Keratinocyte (primary cell): ENCODE data around the gene STXBP3. TPM values are rescaled to one million over a fixed set of nuclear protein-coding genes. Genes with fewer than 3 reads are reported as not detected.

Source experiments
- DNase-seq: peaks from one replicate; pipeline ENCODE4 v3.0.0-alpha.2; 2011; ENCODE audit warnings: low read depth, missing footprints, low spot score
- FAIRE-seq: peaks from 2 replicates; lab custom pipeline; 2011; peaks lifted over from hg19 to GRCh38; lab: Jason Lieb, UNC
- H2AFZ ChIP-seq: 2 replicates; pipeline ENCODE4 v1.6.0; 2012; ENCODE audit warnings: low read length, control low read depth, inconsistent platforms; ENCODE audit not compliant: control insufficient read depth
- H3K27ac ChIP-seq: 2 replicates; pipeline ENCODE4 v1.5.1; 2011; ENCODE audit warnings: low read length; ENCODE audit not compliant: control insufficient read depth, insufficient read depth
- H3K27me3 ChIP-seq: 3 replicates; pipeline ENCODE4 v1.6.0; 2011; ENCODE audit warnings: low read length; ENCODE audit not compliant: control insufficient read depth, insufficient read depth; ENCODE audit errors: extremely low read depth
- H3K36me3 ChIP-seq, 2 experiments: 2 replicates in 1 of 2; 3 replicates in 1 of 2; pipeline ENCODE4 v1.5.1; 2011; ENCODE audit warnings: low read length in 2 of 2, mild to moderate bottlenecking in 1 of 2; ENCODE audit not compliant: control insufficient read depth in 2 of 2, insufficient read depth in 2 of 2; ENCODE audit errors: extremely low read depth in 1 of 2
- H3K4me1 ChIP-seq: 3 replicates; pipeline ENCODE4 v1.5.1; 2011; ENCODE audit warnings: low read length; ENCODE audit not compliant: control insufficient read depth, insufficient read depth; ENCODE audit errors: extremely low read depth
- H3K4me2 ChIP-seq: 3 replicates; pipeline ENCODE4 v1.6.0; 2011; ENCODE audit warnings: low read depth, low read length; ENCODE audit not compliant: control insufficient read depth, insufficient read depth; ENCODE audit errors: extremely low read depth
- H3K4me3 ChIP-seq, 3 experiments: fragments of 200-600 bp in 1 of 3; sonication (generic) in 1 of 3; 2 replicates in 2 of 3; 3 replicates in 1 of 3; pipeline ENCODE4 v1.5.1; 2011 to 2016; ENCODE audit warnings: low read length in 3 of 3, mild to moderate bottlenecking in 3 of 3, control low read depth in 2 of 3, inconsistent platforms in 1 of 3, low read depth in 1 of 3, mixed read lengths in 1 of 3, mixed run types in 1 of 3, moderate library complexity in 1 of 3; ENCODE audit not compliant: control insufficient read depth in 2 of 3, insufficient read depth in 2 of 3; ENCODE audit errors: extremely low read depth in 1 of 3
- H3K79me2 ChIP-seq: 2 replicates; pipeline ENCODE4 v1.6.0; 2012; ENCODE audit warnings: low read length; ENCODE audit not compliant: control insufficient read depth, insufficient read depth
- H3K9ac ChIP-seq: 3 replicates; pipeline ENCODE4 v1.6.0; 2011; ENCODE audit warnings: low read length; ENCODE audit not compliant: control insufficient read depth, insufficient read depth; ENCODE audit errors: extremely low read depth
- H3K9me1 ChIP-seq: 3 replicates; pipeline ENCODE4 v1.6.0; 2011; ENCODE audit warnings: low read length; ENCODE audit not compliant: control insufficient read depth, insufficient read depth; ENCODE audit errors: extremely low read depth
- H3K9me3 ChIP-seq: 2 replicates; pipeline ENCODE4 v1.5.1; 2012; ENCODE audit warnings: low read depth, low read length; ENCODE audit not compliant: control insufficient read depth
- H4K20me1 ChIP-seq: 3 replicates; pipeline ENCODE4 v1.6.0; 2011; ENCODE audit warnings: low read length; ENCODE audit not compliant: control insufficient read depth, insufficient read depth; ENCODE audit errors: extremely low read depth
- EZH2 ChIP-seq: IDR thresholded peaks from one replicate; pipeline ENCODE4 v1.6.1; 2012; ENCODE audit warnings: inconsistent platforms, mild to moderate bottlenecking, low read length, moderate library complexity
- dilution Hi-C: fragments of 300-500 bp; cut with MboI; formaldehyde crosslinking; loops from one replicate; pipeline ENCODE4 v1.7.0; 2020; ENCODE audit warnings: low sequenced_read_pairs; ENCODE audit not compliant: extremely low pct_ligation_motif_present
- polyA plus RNA-seq, 5 experiments: library from polyadenylated mRNA; depleted of rRNA in 3 of 5; stranded (reverse) in 3 of 5; stranded (forward) in 1 of 5; unstranded in 1 of 5; fragments of >200 nt; gene quantifications; 1 replicate in 1 of 5; 2 replicates in 3 of 5; 3 replicates in 1 of 5; pipeline versions ENCODE4 v1.2.1 to v1.2.3, GENCODE V29; 2011 to 2012; ENCODE audit warnings: missing spikeins in 2 of 5, low read depth in 1 of 5, low replicate concordance in 1 of 5
- TF ChIP-seq, protein P1 (sequence below), 3 experiments: IDR thresholded peaks in 1 of 3; conservative IDR thresholded peaks in 1 of 3; optimal IDR thresholded peaks in 1 of 3; 2 replicates in 2 of 3; 3 replicates in 1 of 3; pipeline versions ENCODE3 to v1.5.1; 2011; ENCODE audit warnings: low read length in 3 of 3, mild to moderate bottlenecking in 3 of 3, moderate library complexity in 2 of 3, control low read depth in 1 of 3, inconsistent platforms in 1 of 3; ENCODE audit not compliant: insufficient read depth in 2 of 3; ENCODE audit errors: extremely low read depth in 1 of 3

STXBP3 gene
- polyA plus RNA-seq, 1 donor (not counting 4 experiments of a cell fraction or from before 2014, with no cell fraction given) = 36.3 TPM

DNA sequence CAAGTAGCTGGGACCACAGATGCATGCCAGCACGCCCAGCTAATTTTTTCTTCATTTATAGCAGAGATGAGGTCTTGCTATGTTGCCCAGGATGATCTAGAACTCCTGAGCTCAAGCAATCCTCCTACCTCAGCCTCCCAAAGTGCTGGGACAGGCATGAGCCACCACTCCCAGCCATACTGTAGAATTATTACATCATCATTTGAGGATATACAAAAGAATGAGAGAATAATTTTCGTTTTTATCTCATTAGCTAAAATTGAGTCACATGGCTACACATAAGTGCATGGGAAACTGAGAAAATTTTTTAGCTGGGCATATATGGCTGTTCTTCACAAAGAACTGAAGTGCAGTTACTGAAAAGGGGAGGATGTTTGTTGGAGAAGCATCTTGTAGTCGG is 21.2 kb downstream of the STXBP3 start:
- H3K4me1 ChIP-seq = no peaks in the 10 kb centered on the region
- H3K4me3 ChIP-seq = no peak overlapping the region
- no peaks in the 10 kb centered on the region for H3K9me3 ChIP-seq
- H2AFZ ChIP-seq = no peak overlapping the region
- dilution Hi-C loops = no loop called here
- no peak overlapping the region for H3K9ac ChIP-seq
- H3K27me3 ChIP-seq = no peaks in the 10 kb centered on the region
- H3K36me3 ChIP-seq = peaks cover 4 to 8% of the 10 kb centered on the region in 2 experiments
- H3K79me2 ChIP-seq = no peaks in the 10 kb centered on the region
- H4K20me1 ChIP-seq = no peaks in the 10 kb centered on the region
- H3K4me2 ChIP-seq = no peak overlapping the region
- TF ChIP-seq, protein P1, sequence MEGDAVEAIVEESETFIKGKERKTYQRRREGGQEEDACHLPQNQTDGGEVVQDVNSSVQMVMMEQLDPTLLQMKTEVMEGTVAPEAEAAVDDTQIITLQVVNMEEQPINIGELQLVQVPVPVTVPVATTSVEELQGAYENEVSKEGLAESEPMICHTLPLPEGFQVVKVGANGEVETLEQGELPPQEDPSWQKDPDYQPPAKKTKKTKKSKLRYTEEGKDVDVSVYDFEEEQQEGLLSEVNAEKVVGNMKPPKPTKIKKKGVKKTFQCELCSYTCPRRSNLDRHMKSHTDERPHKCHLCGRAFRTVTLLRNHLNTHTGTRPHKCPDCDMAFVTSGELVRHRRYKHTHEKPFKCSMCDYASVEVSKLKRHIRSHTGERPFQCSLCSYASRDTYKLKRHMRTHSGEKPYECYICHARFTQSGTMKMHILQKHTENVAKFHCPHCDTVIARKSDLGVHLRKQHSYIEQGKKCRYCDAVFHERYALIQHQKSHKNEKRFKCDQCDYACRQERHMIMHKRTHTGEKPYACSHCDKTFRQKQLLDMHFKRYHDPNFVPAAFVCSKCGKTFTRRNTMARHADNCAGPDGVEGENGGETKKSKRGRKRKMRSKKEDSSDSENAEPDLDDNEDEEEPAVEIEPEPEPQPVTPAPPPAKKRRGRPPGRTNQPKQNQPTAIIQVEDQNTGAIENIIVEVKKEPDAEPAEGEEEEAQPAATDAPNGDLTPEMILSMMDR (optimal IDR thresholded peaks at IDR 0.05 in 1 of 3, IDR thresholded peaks at IDR 0.05 in 1 of 3, conservative IDR thresholded peaks at IDR 0.05 in 1 of 3; ENCODE audit: extremely low read depth in 1 of 3, insufficient read depth in 2 of 3, low read length in 3 of 3) = no peak
- DNase-seq (no peak), FAIRE-seq (no peak)
- no peak overlapping the region for H3K27ac ChIP-seq
- no peaks in the 10 kb centered on the region for H3K9me1 ChIP-seq

DNA sequence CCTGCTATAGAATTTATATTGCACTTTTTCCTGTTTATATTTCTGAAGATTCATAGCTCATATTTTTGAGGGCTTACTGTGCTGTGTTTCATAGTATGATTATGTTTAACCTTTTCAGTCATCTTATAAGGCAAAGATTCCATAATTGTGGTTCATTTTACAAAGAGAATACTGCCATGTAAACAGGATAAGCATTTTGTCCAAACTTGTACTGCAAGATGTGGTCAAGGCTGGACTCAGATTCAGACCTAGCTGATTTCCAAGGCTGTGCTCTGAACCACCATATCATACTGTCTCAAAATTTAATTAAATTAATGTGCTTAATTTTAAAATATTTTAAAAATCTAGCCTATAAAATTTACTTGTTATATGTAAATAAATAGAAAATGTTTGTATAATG is 31.4 kb downstream of the STXBP3 start:
- Histone ChIP-seq H3K27ac (no peak overlapping the region), H3K4me2 (no peak overlapping the region), H2AFZ (no peak overlapping the region), H3K4me1 (peaks cover 4% of the 10 kb centered on the region), H3K79me2 (no peaks in the 10 kb centered on the region), H3K36me3 (peaks cover 3 to 10% of the 10 kb centered on the region in 2 experiments), H3K9ac (no peak overlapping the region), H3K4me3 (no peak overlapping the region), H3K27me3 (no peaks in the 10 kb centered on the region), H4K20me1 (no peaks in the 10 kb centered on the region), H3K9me3 (no peaks in the 10 kb centered on the region), H3K9me1 (no peaks in the 10 kb centered on the region)
- TF ChIP-seq EZH2 = no peak
- TF ChIP-seq, protein P1 (optimal IDR thresholded peaks at IDR 0.05 in 1 of 3, IDR thresholded peaks at IDR 0.05 in 1 of 3, conservative IDR thresholded peaks at IDR 0.05 in 1 of 3; ENCODE audit: extremely low read depth in 1 of 3, insufficient read depth in 2 of 3, low read length in 3 of 3) = no peak
- no peak for FAIRE-seq
- no peak for DNase-seq
- dilution Hi-C loops = loop anchor here (25.0 kb wide), 1 partner anchor 134 kb away; no protein-coding TSS in a partner anchor
